ENCODE data around the gene PKIB. TPM values are rescaled to one million over a fixed set of nuclear protein-coding genes. Genes with fewer than 3 reads are reported as not detected.
"Not testable (repeated sequence)": the region's sequence is repeated elsewhere in the genome, so short reads cannot be mapped to it uniquely, and the experiment has no call there.

The PKIB gene
- total RNA-seq, 2 donors from 2014 or later: 1.1 TPM; not detected in 1

DNA sequence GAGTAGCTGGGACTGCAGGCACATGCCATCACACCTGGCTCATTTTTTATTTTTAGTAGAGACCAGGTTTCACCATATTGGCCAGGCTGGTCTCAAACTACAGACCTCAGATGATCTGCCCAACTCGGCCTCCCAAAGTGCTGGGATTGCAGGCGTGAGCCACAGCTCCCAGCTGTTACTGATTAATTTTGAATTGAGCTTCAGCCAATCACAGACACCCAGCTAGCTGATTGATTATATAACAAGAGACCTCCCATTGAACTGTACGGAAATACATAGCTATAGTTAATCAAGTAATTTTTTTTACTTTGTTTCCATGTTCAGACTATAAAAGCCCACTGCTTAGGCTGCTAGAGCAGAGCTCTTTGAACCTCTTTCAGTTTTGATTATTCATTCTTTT is 31.6 kb downstream of the PKIB start:
- Mint-ChIP-seq H3K4me1 (no peaks in the 10 kb centered on the region), H3K27me3 (no peaks in the 10 kb centered on the region), H3K36me3 (ENCODE audit: low read depth) (no peaks in the 10 kb centered on the region), H3K4me3 (no peak overlapping the region), H3K9me3 (no peaks in the 10 kb centered on the region), H3K27ac (no peak overlapping the region)
- no peak for ATAC-seq (replicated peaks)

DNA sequence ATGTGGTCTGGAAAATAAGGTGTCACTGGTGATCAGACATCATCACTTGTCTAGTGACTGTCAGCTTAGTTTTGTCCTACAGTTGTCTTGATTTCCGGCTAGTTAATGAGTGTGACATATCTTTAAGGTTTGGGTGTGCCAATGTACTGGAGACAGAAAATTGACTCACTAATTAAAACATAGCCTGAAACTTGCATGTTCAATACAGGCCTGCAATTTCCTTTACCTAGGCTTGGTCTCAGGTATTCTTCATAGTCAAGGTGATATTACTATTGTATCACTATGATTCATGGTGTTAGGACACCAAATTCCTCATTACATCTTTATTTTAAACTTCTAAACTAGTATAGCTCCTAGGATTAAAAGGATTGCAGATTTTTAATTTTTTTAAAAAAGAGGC is 32.4 kb downstream of the PKIB start:
- not testable (repeated sequence) for ATAC-seq (replicated peaks); H3K27ac Mint-ChIP-seq; H3K4me1 Mint-ChIP-seq; H3K4me3 Mint-ChIP-seq; H3K27me3 Mint-ChIP-seq; H3K36me3 Mint-ChIP-seq (ENCODE audit: low read depth); H3K9me3 Mint-ChIP-seq

DNA sequence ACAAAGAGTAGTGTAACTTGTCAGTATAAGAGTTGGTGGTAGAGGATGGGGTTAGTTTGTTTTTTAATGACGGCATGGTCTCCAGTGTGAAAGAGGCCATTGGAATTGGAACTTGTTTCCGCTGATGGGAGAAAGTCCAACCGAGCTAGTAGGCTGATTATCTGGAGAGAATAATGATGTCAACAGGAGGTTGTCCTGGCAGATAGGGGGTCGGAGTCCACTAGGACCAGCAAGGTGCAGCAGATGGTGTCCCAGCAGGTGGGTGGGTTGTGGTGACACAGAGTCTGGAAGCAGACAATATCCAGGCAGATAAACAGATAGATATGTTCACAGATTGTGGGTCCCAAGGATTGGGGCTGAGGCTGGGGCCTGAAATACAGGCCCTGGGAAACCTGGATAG is 35.1 kb downstream of the PKIB start:
- Mint-ChIP-seq H3K27me3 (no peaks in the 10 kb centered on the region), H3K27ac (no peak overlapping the region), H3K4me1 (no peaks in the 10 kb centered on the region), H3K36me3 (ENCODE audit: low read depth) (no peaks in the 10 kb centered on the region), H3K9me3 (no peaks in the 10 kb centered on the region), H3K4me3 (no peak overlapping the region)
- no peak for ATAC-seq (replicated peaks)

DNA sequence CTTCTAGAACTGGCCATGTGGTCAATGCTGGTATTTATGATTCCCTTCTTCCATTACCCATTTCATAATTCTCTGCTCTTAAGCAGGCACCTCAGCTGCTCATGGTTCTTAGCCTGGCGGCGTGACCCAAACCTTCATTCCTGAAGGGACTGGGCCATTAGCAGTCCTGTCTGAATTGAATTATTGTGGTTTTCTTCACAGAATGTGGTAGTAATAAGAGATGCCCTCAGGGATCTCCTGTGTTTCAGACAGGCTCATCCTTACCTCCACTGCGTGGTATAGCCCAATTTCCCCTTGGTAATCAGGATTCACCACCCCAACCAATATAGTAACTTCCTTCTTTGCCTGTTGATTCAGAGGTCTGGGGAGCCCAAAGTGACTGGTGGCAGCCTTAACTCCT is 37.6 kb downstream of the PKIB start:
- Mint-ChIP-seq H3K4me1 (no peaks in the 10 kb centered on the region), H3K36me3 (ENCODE audit: low read depth) (no peaks in the 10 kb centered on the region), H3K27me3 (no peaks in the 10 kb centered on the region), H3K4me3 (no peak overlapping the region), H3K27ac (no peak overlapping the region), H3K9me3 (no peaks in the 10 kb centered on the region)
- ATAC-seq (replicated peaks): no peak

- no peak for ATAC-seq (replicated peaks)
- no peaks in the 10 kb centered on the region for H3K36me3 Mint-ChIP-seq (ENCODE audit: low read depth)
- H3K27ac Mint-ChIP-seq: no peak overlapping the region
- no peaks in the 10 kb centered on the region for H3K27me3 Mint-ChIP-seq
- no peak overlapping the region for H3K4me3 Mint-ChIP-seq
- no peaks in the 10 kb centered on the region for H3K4me1 Mint-ChIP-seq
- H3K9me3 Mint-ChIP-seq: no peaks in the 10 kb centered on the region
These were observed 38.5 kb downstream of the PKIB start for GRCh38 chr6:122648726-122649125.

DNA sequence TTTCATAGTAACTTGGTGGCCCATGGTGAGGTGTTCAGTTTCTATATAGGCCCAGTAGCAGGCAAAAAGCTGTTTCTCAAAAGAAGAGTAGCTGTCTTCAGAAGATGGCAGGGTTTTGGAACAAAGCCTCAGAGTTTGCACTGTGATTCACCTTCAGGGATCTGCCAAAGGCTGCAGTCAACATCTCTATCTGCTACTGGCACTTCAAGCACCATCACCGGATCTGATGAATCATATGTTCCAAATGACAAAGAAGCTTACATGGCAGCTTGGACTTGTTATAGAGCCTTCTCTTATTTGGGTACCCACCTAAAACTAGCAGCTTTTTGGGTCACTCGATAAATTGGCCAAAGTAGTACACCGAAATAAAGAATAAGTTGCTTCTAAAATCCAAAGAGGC is 39.5 kb downstream of the PKIB start:
- H3K27ac Mint-ChIP-seq: no peak overlapping the region

DNA sequence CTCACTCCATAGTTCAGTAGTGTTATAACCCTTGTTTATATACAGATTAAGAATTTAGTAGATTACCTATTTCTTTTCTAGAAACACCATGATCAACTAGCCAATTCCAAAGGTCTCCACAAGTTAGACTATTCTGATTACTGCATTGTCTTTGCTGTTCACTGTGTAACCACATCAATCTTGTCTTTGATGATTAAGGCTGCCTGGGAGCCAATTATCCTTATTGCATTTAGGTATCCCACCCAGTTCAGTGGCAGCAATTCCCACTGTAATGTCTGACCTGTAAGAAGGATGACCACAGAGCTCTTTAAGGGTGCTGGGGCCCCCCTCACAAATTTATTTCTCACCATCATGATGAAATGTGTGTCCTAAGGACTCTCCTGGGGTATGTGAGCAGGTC is 40.2 kb downstream of the PKIB start:
- H3K27ac Mint-ChIP-seq: no peak overlapping the region
- no peak overlapping the region for H3K4me3 Mint-ChIP-seq
- no peaks in the 10 kb centered on the region for H3K4me1 Mint-ChIP-seq
- H3K36me3 Mint-ChIP-seq (ENCODE audit: low read depth): no peaks in the 10 kb centered on the region
- H3K9me3 Mint-ChIP-seq: no peaks in the 10 kb centered on the region
- no peak for ATAC-seq (replicated peaks)
- no peaks in the 10 kb centered on the region for H3K27me3 Mint-ChIP-seq

More for the DNA sequence above, 39.5 kb downstream of the PKIB start:
- Mint-ChIP-seq H3K4me1 (no peaks in the 10 kb centered on the region), H3K36me3 (ENCODE audit: low read depth) (no peaks in the 10 kb centered on the region), H3K9me3 (no peaks in the 10 kb centered on the region), H3K27me3 (no peaks in the 10 kb centered on the region), H3K4me3 (no peak overlapping the region)
- no peak for ATAC-seq (replicated peaks)

DNA sequence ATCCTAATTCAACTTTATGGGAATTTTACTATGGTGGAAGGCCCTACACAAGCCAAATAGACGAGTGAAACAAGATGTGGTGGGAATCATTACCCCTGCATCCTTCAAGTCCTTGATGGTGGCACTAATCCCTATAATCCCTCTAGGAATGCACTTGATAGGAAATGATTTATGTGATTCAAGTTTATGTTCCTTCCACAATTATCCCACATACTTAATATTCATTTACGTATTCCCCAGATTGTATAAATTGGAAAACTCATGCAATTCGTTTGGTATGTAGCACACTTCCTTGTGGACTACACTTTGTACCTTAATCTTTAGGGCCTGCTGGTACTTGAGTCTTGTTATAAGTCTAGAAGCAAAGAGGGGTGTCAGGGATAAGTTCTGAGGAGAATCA is 40.8 kb downstream of the PKIB start:
- H3K9me3 Mint-ChIP-seq: no peaks in the 10 kb centered on the region
- no peak overlapping the region for H3K27ac Mint-ChIP-seq
- no peak overlapping the region for H3K4me3 Mint-ChIP-seq
- H3K4me1 Mint-ChIP-seq: no peaks in the 10 kb centered on the region
- no peak for ATAC-seq (replicated peaks)
- no peaks in the 10 kb centered on the region for H3K36me3 Mint-ChIP-seq (ENCODE audit: low read depth)
- H3K27me3 Mint-ChIP-seq: no peaks in the 10 kb centered on the region

DNA sequence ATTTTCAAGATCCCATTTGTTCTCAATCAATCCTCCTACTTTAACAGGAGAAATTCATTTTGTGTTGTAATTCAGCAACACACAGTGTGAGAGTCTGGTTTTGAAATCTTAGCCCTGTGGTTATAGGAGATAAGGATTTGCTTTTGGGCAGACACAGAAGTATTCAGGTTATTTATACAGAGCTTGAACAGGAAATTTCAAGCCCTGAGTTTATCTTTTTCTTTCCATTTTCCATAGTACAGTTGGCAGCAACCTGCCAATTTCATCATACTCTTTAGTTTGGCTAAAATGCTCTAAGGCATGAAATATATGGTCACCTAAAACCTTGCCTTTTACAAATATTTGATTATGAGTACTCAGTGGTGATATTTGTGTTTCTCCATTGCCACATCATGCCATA is 41.4 kb downstream of the PKIB start:
- Mint-ChIP-seq H3K4me1 (no peaks in the 10 kb centered on the region), H3K4me3 (no peak overlapping the region), H3K9me3 (no peaks in the 10 kb centered on the region), H3K36me3 (ENCODE audit: low read depth) (no peaks in the 10 kb centered on the region), H3K27me3 (no peaks in the 10 kb centered on the region), H3K27ac (no peak overlapping the region)
- no peak for ATAC-seq (replicated peaks)

DNA sequence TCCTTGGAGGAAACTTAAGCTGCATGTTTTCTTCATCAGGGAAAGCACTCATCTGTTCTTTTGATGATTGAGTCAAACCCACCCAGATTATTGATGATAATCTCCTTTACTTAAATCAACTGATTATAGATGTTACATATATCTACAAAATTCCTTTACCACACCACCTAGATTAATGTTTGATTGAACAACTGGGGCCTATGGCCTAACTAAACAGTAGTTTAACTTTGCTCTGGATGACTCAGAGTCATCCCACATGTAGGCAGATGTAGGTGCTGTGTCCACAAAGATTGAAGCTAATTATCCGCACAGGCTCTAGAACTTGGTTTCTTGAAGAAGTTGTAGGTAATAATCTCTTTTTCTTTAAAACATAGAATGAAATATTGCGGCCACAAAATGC is 42.2 kb downstream of the PKIB start:
- H3K27me3 Mint-ChIP-seq: no peaks in the 10 kb centered on the region
- no peak for ATAC-seq (replicated peaks)
- H3K4me1 Mint-ChIP-seq: no peaks in the 10 kb centered on the region
- H3K4me3 Mint-ChIP-seq: no peak overlapping the region
- H3K9me3 Mint-ChIP-seq: no peaks in the 10 kb centered on the region
- no peaks in the 10 kb centered on the region for H3K36me3 Mint-ChIP-seq (ENCODE audit: low read depth)
- H3K27ac Mint-ChIP-seq: no peak overlapping the region

DNA sequence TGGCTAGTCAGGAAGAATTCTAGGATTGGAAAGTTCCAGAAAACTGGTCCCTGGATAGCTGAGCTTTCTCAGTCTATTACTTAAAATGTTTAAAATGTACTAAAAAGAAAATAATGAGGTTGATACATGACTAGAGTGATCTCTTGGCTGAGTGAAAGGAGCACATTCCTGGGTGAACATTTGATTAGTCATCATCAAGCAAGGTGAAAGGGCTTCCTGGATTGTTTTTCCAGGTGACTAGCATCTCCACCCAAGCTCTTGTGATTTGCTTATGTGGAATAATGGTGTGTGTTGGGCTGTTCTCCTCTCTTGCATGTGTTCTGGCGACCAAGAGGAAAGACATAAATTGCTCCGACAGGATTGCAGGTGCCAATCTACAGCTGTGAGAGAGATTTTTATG is 42.9 kb downstream of the PKIB start:
- no peaks in the 10 kb centered on the region for H3K4me1 Mint-ChIP-seq
- no peaks in the 10 kb centered on the region for H3K9me3 Mint-ChIP-seq
- no peaks in the 10 kb centered on the region for H3K36me3 Mint-ChIP-seq (ENCODE audit: low read depth)
- H3K4me3 Mint-ChIP-seq: no peak overlapping the region
- H3K27ac Mint-ChIP-seq: no peak overlapping the region
- H3K27me3 Mint-ChIP-seq: no peaks in the 10 kb centered on the region
- ATAC-seq (replicated peaks): no peak

DNA sequence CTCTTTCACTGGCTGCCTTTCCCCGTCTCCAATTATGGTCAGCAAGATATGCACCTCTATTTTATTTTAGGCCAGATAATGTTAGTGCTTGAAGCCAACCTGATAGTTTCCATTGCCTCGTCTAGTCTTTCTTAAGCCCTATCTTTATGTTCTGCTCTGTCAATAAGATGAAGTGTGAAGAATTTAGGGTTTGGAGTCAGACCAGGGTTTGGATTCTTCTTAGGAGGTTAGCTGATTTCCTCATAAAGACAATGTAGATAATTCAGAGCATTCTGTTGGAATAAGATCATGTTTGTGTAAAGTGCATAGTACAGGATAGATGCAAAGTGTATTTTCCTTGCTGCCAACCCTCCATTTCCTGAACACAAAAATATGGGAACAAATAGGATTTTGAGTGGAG is 43.8 kb downstream of the PKIB start:
- Mint-ChIP-seq H3K27me3 (no peaks in the 10 kb centered on the region), H3K27ac (no peak overlapping the region), H3K36me3 (ENCODE audit: low read depth) (no peaks in the 10 kb centered on the region), H3K4me1 (no peaks in the 10 kb centered on the region), H3K4me3 (no peak overlapping the region), H3K9me3 (no peaks in the 10 kb centered on the region)
- ATAC-seq (replicated peaks): no peak

DNA sequence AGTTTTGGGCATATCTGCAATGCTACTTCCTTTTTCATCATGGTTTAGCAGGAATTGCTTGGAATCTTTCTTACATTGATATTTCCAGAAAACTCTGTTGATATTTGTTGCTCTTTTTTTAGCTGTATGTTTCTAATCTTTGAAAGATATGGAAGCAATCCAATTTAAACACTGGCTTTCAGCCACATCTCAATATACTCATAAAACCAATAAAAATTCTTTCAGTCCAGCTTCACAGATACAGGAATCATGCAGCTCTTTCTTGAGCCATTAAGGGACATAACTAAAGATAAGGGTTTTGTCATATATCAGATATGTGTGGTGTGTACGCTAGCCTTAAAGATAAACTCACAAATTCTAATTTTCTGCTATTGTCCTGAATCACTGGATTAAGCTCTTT is 47.4 kb downstream of the PKIB start:
- Mint-ChIP-seq H3K36me3 (ENCODE audit: low read depth) (no peaks in the 10 kb centered on the region), H3K4me1 (no peaks in the 10 kb centered on the region), H3K9me3 (no peaks in the 10 kb centered on the region), H3K27me3 (no peaks in the 10 kb centered on the region), H3K4me3 (no peak overlapping the region), H3K27ac (no peak overlapping the region)
- no peak for ATAC-seq (replicated peaks)

DNA sequence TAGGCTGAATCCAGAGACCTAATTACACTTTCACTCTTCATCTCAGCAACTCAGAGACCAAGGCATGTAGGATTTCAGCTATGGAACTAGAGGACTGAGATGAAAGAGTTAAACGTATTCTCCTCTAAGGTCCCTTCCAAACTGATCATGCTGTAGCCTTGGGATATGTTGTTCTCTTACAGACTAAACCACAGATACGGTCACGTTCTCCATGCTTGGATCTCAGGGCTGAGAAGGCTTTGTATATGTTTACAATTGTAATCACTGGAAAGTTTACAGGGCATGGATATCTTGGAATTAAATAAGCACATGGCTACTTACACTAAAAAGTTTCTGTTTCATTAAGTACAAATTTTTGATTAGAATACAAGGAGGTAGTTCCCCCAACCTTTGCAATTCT is 50.1 kb downstream of the PKIB start:
- Mint-ChIP-seq H3K27ac (no peak overlapping the region), H3K27me3 (peaks cover 3% of the 10 kb centered on the region), H3K9me3 (no peaks in the 10 kb centered on the region), H3K36me3 (ENCODE audit: low read depth) (no peaks in the 10 kb centered on the region), H3K4me1 (no peaks in the 10 kb centered on the region), H3K4me3 (no peak overlapping the region)
- ATAC-seq (replicated peaks): no peak

- Mint-ChIP-seq H3K4me3 (no peak overlapping the region), H3K27me3 (peaks cover 3% of the 10 kb centered on the region), H3K4me1 (no peaks in the 10 kb centered on the region), H3K36me3 (ENCODE audit: low read depth) (no peaks in the 10 kb centered on the region), H3K9me3 (no peaks in the 10 kb centered on the region), H3K27ac (no peak overlapping the region)
- ATAC-seq (replicated peaks): no peak
These were observed 53.8 kb downstream of the PKIB start for GRCh38 chr6:122663981-122664380.

GRCh38 chr6:122665929-122666328 is 55.7 kb downstream of the PKIB start:
- H3K9me3 Mint-ChIP-seq: no peaks in the 10 kb centered on the region
- H3K36me3 Mint-ChIP-seq (ENCODE audit: low read depth): no peaks in the 10 kb centered on the region
- no peak overlapping the region for H3K27ac Mint-ChIP-seq
- no peak for ATAC-seq (replicated peaks)
- H3K4me3 Mint-ChIP-seq: no peak overlapping the region
- H3K27me3 Mint-ChIP-seq: peaks cover 7% of the 10 kb centered on the region
- H3K4me1 Mint-ChIP-seq: no peaks in the 10 kb centered on the region
